Measurements from ENCODE around the gene CLN3.
"Not testable (repeated sequence)": the region's sequence is repeated elsewhere in the genome, so short reads cannot be mapped to it uniquely, and the experiment has no call there.

Gene CLN3

DNA sequence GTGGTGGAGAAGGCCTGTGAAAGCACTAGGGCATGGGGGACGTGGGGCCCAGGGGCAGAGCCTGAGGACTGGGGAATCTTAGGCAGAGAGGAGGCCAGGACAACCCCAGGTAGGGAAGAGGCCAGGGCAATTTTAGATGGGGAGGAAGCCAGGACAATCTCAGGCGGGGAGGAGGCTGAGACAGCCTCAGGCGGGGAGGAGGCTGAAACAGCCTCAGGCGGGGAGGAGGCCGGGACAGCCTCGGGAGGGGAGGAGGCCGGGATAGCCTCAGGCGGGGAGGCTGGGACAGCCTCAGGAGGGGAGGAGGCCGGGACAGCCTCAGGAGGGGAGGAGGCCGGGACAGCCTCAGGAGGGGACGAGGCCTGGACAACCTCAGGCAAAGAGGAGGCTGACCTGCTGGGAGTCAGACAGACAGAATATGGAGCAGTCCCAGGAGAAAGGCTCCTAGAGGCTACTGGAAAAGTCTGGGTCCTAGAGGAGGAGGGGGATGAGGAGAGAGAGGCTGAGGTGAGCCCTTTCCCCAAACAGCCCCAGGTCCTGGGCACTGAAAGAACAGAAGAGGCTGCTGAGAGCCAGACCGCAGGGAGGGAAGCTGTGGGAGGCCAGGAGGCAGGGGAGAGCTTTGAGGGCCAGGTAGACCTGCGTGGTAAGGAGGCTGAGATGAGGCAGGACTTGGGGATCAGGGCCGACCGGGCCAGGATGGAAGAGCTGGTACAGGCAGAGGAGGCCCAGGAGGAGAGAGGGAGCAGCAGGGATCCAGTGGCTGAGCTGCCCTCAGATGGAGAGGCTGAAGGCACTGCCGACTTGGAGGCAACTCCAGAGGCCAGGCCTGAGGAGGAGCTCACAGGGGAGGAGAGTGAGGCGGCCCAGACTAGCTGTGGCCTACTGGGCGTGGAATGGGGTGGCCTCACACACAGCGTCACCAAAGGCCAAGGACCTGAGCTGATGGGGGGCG lies 4.2 kb upstream of the CLN3 start:
- no peak for DNase-seq (ENCODE audit: low read depth, low spot score)
- H3K4me3 ChIP-seq (ENCODE audit: low read length): no peak overlapping the region

DNA sequence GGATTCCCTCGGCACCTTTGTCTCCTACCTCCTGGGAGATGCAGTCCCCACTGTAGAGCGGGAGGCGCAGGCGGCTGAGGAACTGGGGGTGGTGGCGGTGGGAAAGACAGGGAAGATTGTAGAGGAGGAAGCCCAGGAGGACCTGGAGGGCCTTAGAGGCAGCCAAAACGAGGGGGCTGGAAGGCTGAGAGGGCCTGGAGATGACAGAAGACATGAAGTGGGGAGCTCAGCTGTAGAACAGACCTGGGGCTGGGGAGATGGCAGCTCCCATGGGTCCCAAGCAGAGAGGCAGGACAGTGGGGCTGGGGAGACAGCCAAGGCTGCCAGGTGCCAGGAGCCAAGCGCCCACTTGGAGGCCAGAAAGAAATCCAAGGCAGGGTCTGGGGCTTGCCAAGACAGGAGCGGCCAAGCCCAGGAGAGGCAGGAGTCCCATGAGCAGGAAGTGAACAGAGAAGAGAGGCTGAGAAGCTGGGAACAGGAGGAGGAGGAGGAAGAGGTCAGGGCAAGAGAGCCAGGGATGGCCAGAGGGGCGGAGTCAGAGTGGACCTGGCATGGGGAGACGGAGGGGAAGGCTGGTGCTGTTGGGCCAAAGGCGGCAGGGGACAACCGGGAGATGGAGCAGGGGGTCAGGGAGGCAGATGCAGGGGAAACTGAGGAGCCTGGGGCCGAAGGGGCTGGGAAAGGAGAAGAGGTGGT lies 3.4 kb upstream of the CLN3 start:
- H3K4me3 ChIP-seq (ENCODE audit: low read length): no peak overlapping the region
- no peak for DNase-seq (ENCODE audit: low read depth, low spot score)

DNA sequence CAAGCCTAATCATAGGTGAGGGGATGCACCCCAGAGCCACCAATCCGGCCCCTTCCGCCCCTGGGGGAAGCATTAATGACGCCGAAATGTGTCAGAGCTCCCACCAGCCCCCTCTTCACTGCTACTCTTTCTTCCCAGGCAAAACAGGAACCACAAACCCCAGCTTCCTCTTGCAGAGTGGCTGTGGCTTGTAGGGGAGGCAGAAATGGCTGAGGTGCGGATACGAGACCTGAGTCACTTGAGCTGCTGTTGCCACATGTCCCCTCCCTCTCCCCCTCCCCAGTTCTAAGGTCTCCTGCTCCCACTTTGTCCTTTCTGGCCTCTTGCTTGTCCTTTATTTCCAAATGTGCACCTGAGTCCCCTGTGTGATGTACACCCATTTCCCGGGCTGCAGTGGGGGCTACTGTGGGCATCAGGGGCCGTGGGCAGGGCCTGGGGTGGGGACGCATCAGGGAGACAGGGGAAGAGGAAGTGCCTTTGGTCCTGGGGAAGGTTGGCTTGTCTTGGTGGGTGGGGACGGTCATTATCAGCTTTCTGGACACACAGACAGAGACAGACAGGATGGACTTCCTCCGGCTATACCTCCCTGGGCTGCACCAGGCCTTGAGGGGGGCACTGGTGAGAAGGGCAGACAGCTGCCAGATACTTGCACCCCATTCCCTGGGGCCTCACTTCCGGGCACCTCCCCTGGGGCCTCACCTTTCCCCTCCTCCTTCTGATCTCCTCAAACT lies 2.4 kb upstream of the CLN3 start, which contains the start of gene APOBR:
APOBR (plus strand) TSS at position 523 of the 731 bp plus-strand sequence; CDS start at position 562, 39 bp downstream.
- peak; percentile 97 for DNase-seq (ENCODE audit: low read depth, low spot score)
- peak within 1 kb of the TSS; percentile 52 for H3K4me3 ChIP-seq (ENCODE audit: low read length)

DNA sequence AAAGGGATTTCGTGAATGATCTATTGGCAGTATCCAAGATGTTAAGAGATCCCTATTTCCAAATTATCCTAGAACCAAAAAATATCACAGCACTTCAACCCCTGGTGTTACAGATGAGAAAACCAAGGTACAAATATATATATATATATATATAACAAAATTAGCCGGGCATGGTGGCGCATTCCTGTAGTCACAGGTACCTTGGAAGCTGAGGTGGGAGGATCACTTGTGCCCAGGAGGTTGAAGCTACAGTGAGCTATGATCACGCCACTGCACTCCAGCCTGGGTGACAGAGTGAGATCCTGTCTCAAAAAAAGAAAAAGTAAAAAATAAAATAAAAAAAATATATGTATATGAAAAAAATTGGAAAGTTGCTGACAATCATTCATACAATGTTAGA lies 637 bp upstream of the CLN3 start:
- DNase-seq (ENCODE audit: low read depth, low spot score): no peak
- H3K4me3 ChIP-seq (ENCODE audit: low read length): peak overlapping the region; percentile 93

DNA sequence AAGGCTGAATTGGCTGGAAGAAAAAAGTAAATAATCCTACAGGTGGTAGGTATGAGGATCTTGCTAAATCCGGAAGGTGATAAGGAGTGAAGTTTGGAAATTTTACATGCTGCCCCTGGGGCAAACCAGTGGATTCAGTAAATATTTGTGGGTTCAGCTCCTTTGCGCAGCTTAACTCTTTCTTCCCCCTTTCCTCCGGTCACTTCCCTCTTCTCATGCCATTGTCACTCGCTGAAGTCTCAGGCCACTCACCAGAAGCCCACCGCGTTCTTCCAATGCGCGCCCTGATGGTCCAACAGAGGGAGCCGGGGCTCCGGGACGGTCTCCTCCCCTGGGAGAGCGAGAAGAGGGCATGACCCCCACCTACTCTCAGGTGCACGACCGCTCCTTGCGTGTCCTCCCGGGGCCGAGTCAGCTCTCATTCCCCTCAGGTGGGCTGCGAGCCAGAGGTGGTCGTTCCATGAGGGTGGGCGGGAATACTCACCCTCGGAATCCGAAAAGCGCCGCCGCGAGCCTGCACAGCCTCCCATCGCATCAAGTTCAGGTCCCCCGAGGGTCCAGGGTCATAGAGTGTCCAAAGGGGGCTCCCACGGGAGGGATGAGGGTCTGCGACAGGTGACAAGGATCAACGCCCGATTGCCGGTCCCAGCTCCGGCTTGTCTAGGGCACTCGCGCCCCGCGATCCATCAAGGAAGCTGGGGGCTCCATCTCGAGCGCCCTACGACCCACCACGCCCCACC lies 474 bp downstream of the CLN3 start:
- no peak for DNase-seq (ENCODE audit: low read depth, low spot score)
- peak overlapping the region; percentile 93 for H3K4me3 ChIP-seq (ENCODE audit: low read length)

DNA sequence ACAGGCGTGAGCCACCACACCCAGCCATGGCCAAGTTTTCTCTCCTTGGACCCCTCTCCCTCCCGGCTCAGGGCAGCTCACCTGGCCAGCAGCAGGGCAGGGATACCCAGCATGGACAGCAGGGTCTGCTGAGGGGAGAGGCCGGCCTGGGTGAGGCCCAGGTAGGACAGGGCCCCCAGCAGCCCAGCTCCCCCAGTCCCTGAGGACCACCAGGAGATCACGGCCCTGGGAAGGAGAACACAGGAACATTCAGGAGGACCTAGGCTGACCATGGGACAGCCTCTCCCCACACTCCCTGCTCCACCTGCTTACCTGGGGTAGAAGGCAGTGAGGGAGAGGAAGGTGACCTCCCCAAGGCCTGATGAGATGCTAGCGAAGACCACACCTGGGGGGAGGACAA lies 5.6 kb downstream of the CLN3 start:
- no peak for DNase-seq (ENCODE audit: low read depth, low spot score)
- no peak overlapping the region for H3K4me3 ChIP-seq (ENCODE audit: low read length)

DNA sequence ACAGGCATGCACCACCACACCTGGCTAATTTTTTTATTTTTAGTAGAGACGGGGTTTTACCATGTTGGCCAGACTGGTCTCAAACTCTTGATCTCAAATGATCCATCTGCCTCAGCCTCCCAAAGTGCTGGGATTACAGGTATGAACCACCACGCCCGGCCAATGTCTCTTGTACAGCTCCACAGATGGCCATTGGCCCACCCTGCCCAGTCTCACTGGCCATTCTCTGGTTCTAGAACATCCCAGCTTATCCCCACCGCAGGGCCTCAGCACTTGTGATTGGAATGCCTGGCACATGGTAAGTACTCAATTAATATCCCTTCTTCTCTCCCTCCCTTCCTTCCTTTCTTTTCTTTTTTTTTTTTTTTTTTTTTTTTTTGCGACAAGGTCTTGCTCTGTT lies 8.5 kb downstream of the CLN3 start:
- not testable (repeated sequence) for DNase-seq (ENCODE audit: low read depth, low spot score); H3K4me3 ChIP-seq (ENCODE audit: low read length)

DNA sequence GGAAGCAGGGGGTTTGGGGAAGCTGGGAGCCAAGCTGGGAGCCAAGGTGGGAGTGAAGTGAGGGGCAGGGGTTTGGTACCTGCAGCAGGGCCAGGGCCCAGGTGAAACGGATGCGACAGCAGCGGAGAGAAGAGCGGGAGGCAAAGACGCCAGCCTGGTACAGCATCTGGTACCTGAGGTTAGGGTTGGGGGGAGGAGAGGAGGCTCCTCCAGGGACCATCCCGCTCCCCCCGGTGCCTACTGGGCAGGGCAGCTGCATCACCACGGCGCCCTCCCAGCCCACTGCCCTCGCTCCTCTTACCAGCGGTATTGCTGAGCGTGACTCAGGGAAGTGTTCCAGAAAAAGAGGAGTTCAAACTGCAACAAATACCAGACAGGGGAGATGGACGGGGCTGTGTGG lies 9.8 kb downstream of the CLN3 start:
- DNase-seq (ENCODE audit: low read depth, low spot score): no peak
- no peak overlapping the region for H3K4me3 ChIP-seq (ENCODE audit: low read length)

DNA sequence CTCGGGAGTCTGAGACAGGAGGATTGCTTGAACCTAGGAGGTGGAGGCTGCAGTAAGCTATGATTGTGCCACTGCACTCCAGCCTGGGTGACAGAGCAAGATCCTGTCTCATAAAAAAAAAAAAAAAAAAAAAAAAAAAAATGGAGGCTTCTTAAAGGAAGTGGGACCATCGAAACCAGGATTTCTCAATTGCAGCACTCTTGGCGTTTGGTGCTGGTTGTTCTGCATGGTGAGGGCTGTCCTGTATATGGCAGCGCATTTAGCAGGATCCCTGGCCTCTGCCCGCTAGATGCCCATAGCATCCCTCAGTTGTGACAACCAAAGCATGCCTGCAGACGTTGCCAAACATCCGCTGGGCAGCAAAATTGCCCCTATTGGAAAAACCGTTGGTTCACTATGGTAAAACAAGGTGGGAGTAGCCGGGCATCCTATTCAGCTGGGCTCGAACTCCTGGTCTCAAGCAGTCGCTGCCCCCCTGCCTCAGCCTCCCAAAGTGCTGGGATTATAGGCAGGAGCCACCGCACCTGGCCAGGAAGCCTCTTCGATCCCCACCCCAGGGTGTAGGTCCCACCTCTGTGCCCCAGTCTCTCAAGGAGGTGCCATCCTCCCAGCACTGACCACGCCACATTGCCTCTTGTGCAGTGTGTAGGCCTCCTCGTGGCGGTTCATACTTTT lies 13.2 kb downstream of the CLN3 start:
- no peak for DNase-seq (ENCODE audit: low read depth, low spot score)
- H3K4me3 ChIP-seq (ENCODE audit: low read length): no peak overlapping the region

DNA sequence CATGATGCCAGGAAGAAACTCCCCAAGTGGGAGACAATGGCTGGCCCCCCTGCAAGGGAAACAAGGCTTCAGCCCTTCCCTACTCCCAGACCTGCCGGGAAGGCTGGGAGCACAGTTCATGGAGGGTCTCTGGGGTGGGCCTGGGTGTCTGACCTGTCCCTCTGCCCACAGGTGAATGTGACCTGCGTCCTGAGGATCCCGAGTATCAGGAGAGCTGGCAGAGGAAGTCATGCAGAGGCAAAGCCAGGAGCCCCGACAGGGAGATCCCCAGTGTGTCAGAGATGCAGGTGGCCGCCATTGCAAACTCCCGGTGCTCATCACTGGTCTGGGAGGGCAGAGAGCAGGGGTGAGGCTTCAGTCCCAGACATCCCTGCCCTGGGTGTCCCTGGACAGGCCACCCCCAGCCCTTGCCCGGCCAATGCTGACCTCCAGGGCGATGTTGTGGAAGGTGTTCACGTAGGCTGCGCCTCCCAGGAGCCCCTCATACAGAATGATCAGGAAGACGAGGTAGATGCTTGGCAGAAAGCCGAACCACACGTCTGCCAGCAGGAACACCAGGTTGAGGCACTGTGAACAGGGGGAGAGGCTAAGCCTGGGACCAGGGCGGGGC lies 14.5 kb downstream of the CLN3 start:
- H3K4me3 ChIP-seq (ENCODE audit: low read length): no peak overlapping the region
- no peak for DNase-seq (ENCODE audit: low read depth, low spot score)

DNA sequence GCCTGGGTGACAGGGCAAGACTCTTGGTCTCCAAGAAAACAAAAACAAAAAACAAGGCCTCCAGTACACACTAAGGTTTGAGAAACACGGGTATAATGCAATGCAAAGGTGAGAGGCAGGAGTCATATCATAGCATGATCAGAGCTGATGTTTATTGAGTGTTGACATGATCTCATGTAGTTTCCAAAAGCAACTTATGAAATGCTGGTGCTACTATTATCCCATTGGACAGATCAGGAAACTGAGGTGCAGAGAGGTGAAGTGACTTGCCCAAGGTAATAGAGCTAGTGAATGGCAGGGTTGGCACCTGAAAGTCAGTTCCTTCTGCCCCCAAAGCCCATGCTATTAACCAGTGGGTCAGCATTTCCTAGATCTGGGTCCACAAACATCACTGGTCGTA lies 16.7 kb downstream of the CLN3 start:
- no peak for DNase-seq (ENCODE audit: low read depth, low spot score)

DNA sequence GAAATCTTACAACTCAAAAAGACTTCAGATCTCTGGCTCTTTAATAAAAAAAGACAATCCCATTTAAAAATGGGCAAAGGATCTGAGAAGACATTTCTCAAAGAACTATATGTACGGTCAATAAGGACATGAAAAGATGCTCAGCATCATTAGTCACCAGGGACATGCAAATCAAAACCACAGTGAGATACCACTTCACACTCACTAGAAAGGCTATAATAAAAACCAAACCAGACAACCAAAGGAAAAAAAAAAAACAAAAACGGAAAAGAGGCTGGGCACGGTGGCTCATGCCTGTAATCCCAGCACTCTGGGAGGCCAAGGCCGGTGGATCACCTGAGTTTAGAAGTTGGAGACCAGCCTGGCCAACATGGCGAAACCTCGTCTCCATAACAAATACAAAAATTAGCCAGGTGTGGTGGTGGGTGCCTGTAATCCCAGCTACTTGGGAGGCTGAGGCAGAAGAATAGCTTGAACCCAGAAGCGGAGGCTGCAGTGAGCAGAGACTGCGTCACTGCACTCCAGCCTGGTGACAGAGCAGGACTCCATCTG lies 18.1 kb downstream of the CLN3 start:
- no peak overlapping the region for H3K4me3 ChIP-seq (ENCODE audit: low read length)
- DNase-seq (ENCODE audit: low read depth, low spot score): no peak

More for the DNA sequence above, 16.7 kb downstream of the CLN3 start:
- no peak overlapping the region for H3K4me3 ChIP-seq (ENCODE audit: low read length)

DNA sequence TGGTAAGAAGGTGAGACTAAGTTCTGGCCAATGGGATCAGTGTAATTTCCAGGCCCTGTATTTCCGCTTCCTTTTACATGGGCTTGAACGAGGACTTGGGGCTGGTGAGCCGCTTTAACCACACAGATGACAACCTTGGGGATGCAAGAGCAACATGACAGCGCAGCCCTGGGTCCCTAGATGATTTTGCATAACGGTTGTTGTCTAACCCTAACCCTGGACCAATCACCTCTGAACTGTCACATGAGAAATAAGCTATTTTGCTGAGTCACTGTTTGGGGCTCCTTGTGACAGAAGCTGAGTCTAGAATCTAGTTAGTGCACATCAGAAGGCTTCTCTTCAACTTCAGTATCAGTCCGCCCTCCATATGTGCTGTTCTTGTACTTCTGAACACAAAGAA lies 44.8 kb downstream of the CLN3 start:
- not testable (repeated sequence) for DNase-seq (ENCODE audit: low read depth, low spot score); H3K4me3 ChIP-seq (ENCODE audit: low read length)

DNA sequence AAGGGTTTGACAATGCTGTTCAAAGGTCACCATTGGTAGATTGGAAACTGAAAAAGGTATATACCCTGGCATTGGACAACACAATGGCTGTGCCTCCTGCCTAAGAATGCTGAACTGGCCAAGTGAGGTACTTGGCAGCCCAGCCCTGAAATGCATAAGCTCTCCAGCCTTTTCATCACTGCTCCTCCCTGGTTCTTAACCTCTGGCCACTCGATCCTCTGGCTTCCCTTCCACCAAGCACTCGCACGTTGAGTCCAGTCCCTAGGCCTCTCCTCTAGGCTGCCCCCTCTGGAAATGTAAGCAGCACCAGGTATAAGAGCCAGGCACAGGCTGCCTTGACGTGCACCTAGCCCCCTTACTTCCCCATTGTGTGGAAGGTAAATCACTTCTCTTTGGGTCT lies 45.5 kb downstream of the CLN3 start:
- not testable (repeated sequence) for DNase-seq (ENCODE audit: low read depth, low spot score); H3K4me3 ChIP-seq (ENCODE audit: low read length)

DNA sequence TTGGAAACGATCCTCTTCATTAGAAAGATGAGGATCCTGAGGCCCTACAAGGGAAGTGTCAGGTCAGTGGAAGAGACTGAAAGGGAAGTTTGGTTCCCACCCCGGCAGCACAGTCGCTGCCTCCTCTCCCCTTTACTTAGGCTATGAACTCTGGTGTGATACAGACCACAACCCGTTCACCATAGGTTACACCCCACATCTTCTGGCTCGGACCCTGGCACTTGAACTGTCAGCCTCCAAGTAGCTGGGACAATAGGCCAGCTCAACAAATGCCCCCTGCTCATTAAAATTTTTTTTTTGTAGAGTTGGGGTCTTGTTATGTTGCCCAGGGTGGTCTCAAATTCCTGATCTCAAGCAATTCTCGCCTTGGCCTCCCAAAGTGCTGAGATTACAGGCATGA lies 47.9 kb downstream of the CLN3 start:
- not testable (repeated sequence) for H3K4me3 ChIP-seq (ENCODE audit: low read length); DNase-seq (ENCODE audit: low read depth, low spot score)

DNA sequence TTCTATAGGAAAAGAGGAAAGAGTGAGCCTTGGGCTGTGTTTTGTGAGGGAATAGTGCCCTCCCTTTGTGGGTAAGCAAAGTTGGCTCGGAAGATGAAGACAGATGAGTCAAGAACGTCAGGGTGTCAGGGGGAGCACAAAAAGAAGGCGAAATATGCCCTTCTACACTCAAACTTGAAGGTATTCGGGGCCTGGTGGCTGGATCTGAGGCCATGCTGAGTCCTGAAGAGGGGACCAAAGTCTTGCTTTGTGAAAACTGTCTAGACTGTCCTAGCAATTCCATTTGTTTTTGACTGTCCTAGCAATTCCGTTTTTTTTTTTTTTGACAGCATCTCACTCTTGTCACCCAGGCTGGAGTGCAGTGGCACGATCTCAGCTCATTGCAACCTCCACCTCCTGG lies 53.0 kb downstream of the CLN3 start:
- not testable (repeated sequence) for H3K4me3 ChIP-seq (ENCODE audit: low read length); DNase-seq (ENCODE audit: low read depth, low spot score)

DNA sequence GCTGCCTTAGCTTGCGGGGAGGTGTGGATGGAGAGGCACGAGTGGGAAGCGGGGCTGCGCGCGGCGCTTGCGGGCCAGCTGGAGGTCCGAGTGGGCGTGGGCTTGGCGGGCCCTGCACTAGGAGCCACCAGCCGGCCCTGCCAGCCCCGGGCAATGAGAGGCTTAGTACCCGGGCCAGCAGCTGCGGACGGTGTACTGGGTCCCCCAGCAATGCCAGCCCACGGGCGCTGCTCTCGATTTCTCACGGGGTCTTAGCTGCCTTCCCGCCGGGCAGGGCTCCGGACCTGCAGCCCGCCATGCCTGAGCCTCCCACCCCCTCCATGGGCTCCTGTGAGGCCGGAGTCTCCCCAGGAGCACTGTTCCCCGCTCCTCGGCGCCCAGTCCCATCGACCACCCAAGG lies 56.5 kb downstream of the CLN3 start:
- H3K4me3 ChIP-seq (ENCODE audit: low read length); DNase-seq (ENCODE audit: low read depth, low spot score): not testable (repeated sequence)
